GM12878 (cell line): ENCODE measurements around the gene RAB44. TPM values are rescaled to one million over a fixed set of nuclear protein-coding genes. Genes with fewer than 3 reads are reported as not detected.

Experiments
- BRCA1 ChIP-seq: IDR thresholded peaks from 2 replicates; pipeline ENCODE4 v1.6.1; 2011; ENCODE audit warnings: low read depth, low read length, improper control_type of control experiment
- CBX5 ChIP-seq: sonication (generic); IDR thresholded peaks from 2 replicates; pipeline ENCODE4 v1.6.1; 2016; ENCODE audit warnings: low read depth, moderate library complexity, mild to moderate bottlenecking, inconsistent platforms
- CHD2 ChIP-seq: IDR thresholded peaks from 2 replicates; pipeline ENCODE4 v1.6.1; 2011; ENCODE audit warnings: low read depth, low read length, improper control_type of control experiment, borderline replicate concordance
- GATAD2B ChIP-seq: fragments of 450-650 bp; conservative IDR thresholded peaks from 2 replicates; pipeline ENCODE4 v1.6.1; 2017; ENCODE audit warnings: low read depth, mild to moderate bottlenecking, moderate library complexity
- HCFC1 ChIP-seq: fragments of 150-350 bp; IDR thresholded peaks from 2 replicates; pipeline ENCODE4 v1.6.1; 2014; ENCODE audit warnings: low read length
- IRF3 ChIP-seq: fragments of 450-650 bp; IDR thresholded peaks from 2 replicates; pipeline ENCODE4 v1.6.1; 2014; ENCODE audit warnings: mild to moderate bottlenecking
- JUND ChIP-seq: IDR thresholded peaks from 2 replicates; pipeline ENCODE4 v1.6.1; 2012; ENCODE audit warnings: low read depth, mild to moderate bottlenecking, low read length, improper control_type of control experiment, moderate library complexity
- MTA2 ChIP-seq: fragments of 450-650 bp; IDR thresholded peaks from 2 replicates; pipeline ENCODE4 v1.6.1; 2016; ENCODE audit warnings: low read depth, mild to moderate bottlenecking, moderate library complexity
- NR2C2 ChIP-seq: IDR thresholded peaks from 2 replicates; pipeline ENCODE4 v1.6.1; 2011; ENCODE audit warnings: borderline replicate concordance, low read depth; ENCODE audit not compliant: control insufficient read depth, insufficient read length
- PAX5 ChIP-seq: IDR thresholded peaks from 2 replicates; pipeline ENCODE4 v1.6.1; 2011; ENCODE audit warnings: low read depth, low read length, borderline replicate concordance
- POLR2AphosphoS2 ChIP-seq: IDR thresholded peaks from 2 replicates; pipeline ENCODE4 v1.6.1; 2011; ENCODE audit warnings: low read depth, mild to moderate bottlenecking, low read length, improper control_type of control experiment, moderate library complexity
- RCOR1 ChIP-seq: conservative IDR thresholded peaks from 2 replicates; pipeline ENCODE4 v1.6.1; 2012; ENCODE audit warnings: low read depth, low read length, improper control_type of control experiment
- SMAD1 ChIP-seq: fragments of 450-650 bp; IDR thresholded peaks from 2 replicates; pipeline ENCODE4 v1.6.1; 2018; ENCODE audit warnings: mild to moderate bottlenecking, low read depth; ENCODE audit not compliant: partially characterized antibody
- SPI1 ChIP-seq: IDR thresholded peaks from 2 replicates; pipeline ENCODE4 v1.6.1; 2011; ENCODE audit warnings: low read depth, mild to moderate bottlenecking, low read length, moderate library complexity, borderline replicate concordance; ENCODE audit not compliant: insufficient read depth
- SREBF2 ChIP-seq: IDR thresholded peaks from 2 replicates; pipeline ENCODE4 v1.6.1; 2012; ENCODE audit warnings: mild to moderate bottlenecking, low read length
- SRF ChIP-seq, 2 experiments: IDR thresholded peaks; 2 replicates each; pipeline ENCODE4 v1.6.1; 2011; ENCODE audit warnings: low read depth in 2 of 2, low read length in 2 of 2, mild to moderate bottlenecking in 1 of 2, moderate library complexity in 1 of 2
- STAT1 ChIP-seq: fragments of 450-650 bp; conservative IDR thresholded peaks from 2 replicates; pipeline ENCODE4 v1.6.1; 2014; ENCODE audit warnings: antibody characterized with exemption, mild to moderate bottlenecking
- TCF3 ChIP-seq: IDR thresholded peaks from 2 replicates; pipeline ENCODE4 v1.6.1; 2012; ENCODE audit warnings: low read depth, mild to moderate bottlenecking, low read length, borderline replicate concordance; ENCODE audit not compliant: insufficient read depth
- YBX1 ChIP-seq: fragments of 450-650 bp; IDR thresholded peaks from 2 replicates; pipeline ENCODE4 v1.6.1; 2016; ENCODE audit warnings: antibody characterized with exemption
- YY1 ChIP-seq: IDR thresholded peaks from 2 replicates; pipeline ENCODE4 v1.6.1; 2011; ENCODE audit warnings: low read depth, mild to moderate bottlenecking, low read length
- ZNF687 ChIP-seq: fragments of 450-650 bp; IDR thresholded peaks from 2 replicates; pipeline ENCODE4 v1.6.1; 2017; ENCODE audit warnings: mild to moderate bottlenecking, moderate library complexity
- ZZZ3 ChIP-seq: IDR thresholded peaks from 2 replicates; pipeline ENCODE4 v1.6.1; 2011; ENCODE audit warnings: low read depth; ENCODE audit not compliant: control insufficient read depth, insufficient read length
- polyA plus RNA-seq, 11 experiments: library from polyadenylated mRNA; depleted of rRNA in 4 of 11; unstranded in 6 of 11; stranded (reverse) in 5 of 11; fragments of >200 nt; fragmentation: Nextera tagmentation in 4 of 11; fragmentation: Illumina TruSeq in 1 of 11; extraction: Ambion mirVana in 4 of 11; extraction: Trizol in 1 of 11; gene quantifications; 1 replicate in 1 of 11; 2 replicates in 10 of 11; pipeline versions ENCODE4 v1.2.1 to v1.2.3, GENCODE V29; 2011 to 2016; ENCODE audit warnings: inconsistent platforms in 2 of 11, missing spikeins in 2 of 11, low read depth in 1 of 11
- total RNA-seq, 4 experiments: library from RNA; depleted of rRNA in 3 of 4; stranded (reverse); fragments of >200 nt in 3 of 4; fragmentation: Illumina TruSeq in 1 of 4; extraction: Trizol in 1 of 4; gene quantifications; 2 replicates each; pipeline versions ENCODE4 v1.2.1 to v1.2.3, GENCODE V29; 2013 to 2021
- TF ChIP-seq, protein P1 (sequence below): IDR thresholded peaks from 2 replicates; pipeline ENCODE4 v1.6.1; 2012; ENCODE audit warnings: low read depth, low read length, improper control_type of control experiment
- TF ChIP-seq, protein P2 (sequence below): fragments of 450-650 bp; IDR thresholded peaks from 2 replicates; pipeline ENCODE4 v1.6.1; 2017; ENCODE audit warnings: mild to moderate bottlenecking

Gene RAB44
- total and polyA plus RNA-seq, 10 of the 15 experiments (the other 5 are each of a cell fraction or from before 2014, with no cell fraction given): 0.01 to 0.08 (median 0.05) TPM; not detected in 2

- no peak for TF ChIP-seq HCFC1
- TF ChIP-seq IRF3: no peak
- peak; percentile 63; the same call in 1 of the 2 replicates for TF ChIP-seq RCOR1
- TF ChIP-seq, protein P1, sequence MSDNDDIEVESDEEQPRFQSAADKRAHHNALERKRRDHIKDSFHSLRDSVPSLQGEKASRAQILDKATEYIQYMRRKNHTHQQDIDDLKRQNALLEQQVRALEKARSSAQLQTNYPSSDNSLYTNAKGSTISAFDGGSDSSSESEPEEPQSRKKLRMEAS: 0 out of 2 replicates have a peak, but pooled peaks have one; percentile 34
- no peak for TF ChIP-seq POLR2AphosphoS2
- peak; percentile 91 for TF ChIP-seq MTA2
- no peak for TF ChIP-seq SRF (IDR thresholded peaks at IDR 0.05; ENCODE audit: low read depth in 2 of 2, low read length in 2 of 2)
- TF ChIP-seq CBX5: no peak
- TF ChIP-seq BRCA1: no peak
- TF ChIP-seq CHD2: peak; percentile 60; the same call in 1 of the 2 replicates
- no peak for TF ChIP-seq STAT1
- peak; percentile 63; the same call in 1 of the 2 replicates for TF ChIP-seq JUND
- TF ChIP-seq TCF3: no peak
- no peak for TF ChIP-seq NR2C2
- TF ChIP-seq ZNF687: peak; percentile 75; the same call in 1 of the 2 replicates
- TF ChIP-seq SMAD1: no peak
- no peak for TF ChIP-seq YBX1
- TF ChIP-seq ZZZ3: no peak
- peak; percentile 48; the same call in 1 of the 2 replicates for TF ChIP-seq YY1
- TF ChIP-seq PAX5: peak; percentile 98
- TF ChIP-seq SPI1: peak; percentile 81
- TF ChIP-seq GATAD2B: peak; percentile 89
- TF ChIP-seq, protein P2, sequence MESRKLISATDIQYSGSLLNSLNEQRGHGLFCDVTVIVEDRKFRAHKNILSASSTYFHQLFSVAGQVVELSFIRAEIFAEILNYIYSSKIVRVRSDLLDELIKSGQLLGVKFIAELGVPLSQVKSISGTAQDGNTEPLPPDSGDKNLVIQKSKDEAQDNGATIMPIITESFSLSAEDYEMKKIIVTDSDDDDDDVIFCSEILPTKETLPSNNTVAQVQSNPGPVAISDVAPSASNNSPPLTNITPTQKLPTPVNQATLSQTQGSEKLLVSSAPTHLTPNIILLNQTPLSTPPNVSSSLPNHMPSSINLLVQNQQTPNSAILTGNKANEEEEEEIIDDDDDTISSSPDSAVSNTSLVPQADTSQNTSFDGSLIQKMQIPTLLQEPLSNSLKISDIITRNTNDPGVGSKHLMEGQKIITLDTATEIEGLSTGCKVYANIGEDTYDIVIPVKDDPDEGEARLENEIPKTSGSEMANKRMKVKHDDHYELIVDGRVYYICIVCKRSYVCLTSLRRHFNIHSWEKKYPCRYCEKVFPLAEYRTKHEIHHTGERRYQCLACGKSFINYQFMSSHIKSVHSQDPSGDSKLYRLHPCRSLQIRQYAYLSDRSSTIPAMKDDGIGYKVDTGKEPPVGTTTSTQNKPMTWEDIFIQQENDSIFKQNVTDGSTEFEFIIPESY: no peak
- TF ChIP-seq SREBF2: 0 out of 2 replicates have a peak, but pooled peaks have one; percentile 23
Observed at GRCh38 chr6:36666826-36667591, 30.6 kb upstream of the RAB44 start (continued).
